WTC11 (cell line): ENCODE data around the gene AKAP7. TPM values are rescaled to one million over a fixed set of nuclear protein-coding genes. Genes with fewer than 3 reads are reported as not detected.
A peak's percentile ranks its signal among the peaks of the same experiment; 100 is the strongest.

ENCODE experiments used
- ATAC-seq: fragments of 200-7000 bp; cut with Tn5 transposase; 2 replicates; pipeline ENCODE4 v1.10.0; 2021; ENCODE audit warnings: mild to moderate bottlenecking, moderate library complexity
- CTCF ChIA-PET: fragments of 300-600 bp; sonication (Branson Sonifier 250); formaldehyde crosslinking; loops from one replicate; lab custom pipeline; 2021; ENCODE audit warnings: antibody characterized with exemption; lab: Charles Lee
- POLR2A ChIA-PET: fragments of 350-600 bp; sonication (Branson Sonifier 250); formaldehyde crosslinking; loops from one replicate; lab custom pipeline; 2021; ENCODE audit warnings: antibody characterized with exemption; lab: Charles Lee
- DNase-seq: peaks from one replicate; pipeline ENCODE4 v3.0.0; 2021; ENCODE audit warnings: low spot score
- H3K27ac Mint-ChIP-seq: 2 replicates; pipeline ENCODE4 v1.8.0; 2021; ENCODE audit warnings: mixed read lengths
- H3K27me3 Mint-ChIP-seq: 2 replicates; pipeline ENCODE4 v1.8.0; 2021; ENCODE audit warnings: low read depth, mild to moderate bottlenecking, moderate library complexity, mixed read lengths
- H3K36me3 Mint-ChIP-seq: 2 replicates; pipeline ENCODE4 v1.8.0; 2021; ENCODE audit warnings: mixed read lengths
- H3K4me1 Mint-ChIP-seq: 2 replicates; pipeline ENCODE4 v1.8.0; 2022; ENCODE audit warnings: mixed read lengths
- H3K4me3 Mint-ChIP-seq: 2 replicates; pipeline ENCODE4 v1.8.0; 2021; ENCODE audit warnings: mild to moderate bottlenecking, moderate library complexity, mixed read lengths
- H3K9me3 Mint-ChIP-seq: 2 replicates; pipeline ENCODE4 v1.8.0; 2021; ENCODE audit warnings: mixed read lengths
- ATF1 ChIP-seq: sonication (generic); formaldehyde crosslinking; IDR thresholded peaks from 2 replicates; pipeline ENCODE4 v1.8.1; 2023; ENCODE audit warnings: mild to moderate bottlenecking, moderate library complexity, missing genetic modification reagents
- CDX4 ChIP-seq: fragments of 250-450 bp; sonication (Bioruptor Pico); IDR thresholded peaks from 2 replicates; pipeline ENCODE4 v1.9.0; 2021; ENCODE audit warnings: moderate library complexity, mild to moderate bottlenecking, inconsistent platforms, borderline replicate concordance
- CREB1 ChIP-seq: sonication (generic); formaldehyde crosslinking; IDR thresholded peaks from 2 replicates; pipeline ENCODE4 v1.8.0; 2023; ENCODE audit warnings: mild to moderate bottlenecking, missing genetic modification reagents
- E2F5 ChIP-seq: sonication (generic); formaldehyde crosslinking; IDR thresholded peaks from 2 replicates; pipeline ENCODE4 v1.8.1; 2022; ENCODE audit warnings: mild to moderate bottlenecking, moderate library complexity, missing genetic modification reagents
- ELF4 ChIP-seq: sonication (generic); formaldehyde crosslinking; IDR thresholded peaks from 2 replicates; pipeline ENCODE4 v1.8.1; 2022; ENCODE audit warnings: low read depth, mild to moderate bottlenecking, moderate library complexity, missing genetic modification reagents
- ERG ChIP-seq: fragments of 250-450 bp; sonication (Bioruptor Pico); IDR thresholded peaks from 2 replicates; pipeline ENCODE4 v1.8.0; 2021; ENCODE audit warnings: mild to moderate bottlenecking
- FOXP4 ChIP-seq: sonication (generic); formaldehyde crosslinking; IDR thresholded peaks from 2 replicates; pipeline ENCODE4 v1.8.0; 2022; ENCODE audit warnings: mild to moderate bottlenecking, missing genetic modification reagents
- GABPB1 ChIP-seq: sonication (generic); formaldehyde crosslinking; IDR thresholded peaks from 2 replicates; pipeline ENCODE4 v1.8.1; 2023; ENCODE audit warnings: mild to moderate bottlenecking, missing genetic modification reagents
- HMGA2 ChIP-seq: fragments of 250-450 bp; sonication (Bioruptor Pico); IDR thresholded peaks from 2 replicates; pipeline ENCODE4 v1.4.0; 2021; ENCODE audit warnings: mild to moderate bottlenecking, moderate library complexity
- JAZF1 ChIP-seq: fragments of 250-450 bp; sonication (Bioruptor Pico); IDR thresholded peaks from 2 replicates; pipeline ENCODE4 v1.9.0; 2021; ENCODE audit warnings: moderate library complexity, mild to moderate bottlenecking, inconsistent platforms
- KAT7 ChIP-seq: sonication (generic); formaldehyde crosslinking; IDR thresholded peaks from 2 replicates; pipeline ENCODE4 v1.8.1; 2023; ENCODE audit warnings: missing genetic modification reagents, mild to moderate bottlenecking, borderline replicate concordance
- MXD4 ChIP-seq: fragments of 250-450 bp; sonication (Bioruptor Pico); IDR thresholded peaks from 2 replicates; pipeline ENCODE4 v1.8.0; 2021; ENCODE audit warnings: mild to moderate bottlenecking, moderate library complexity, borderline replicate concordance
- PREB ChIP-seq: sonication (generic); formaldehyde crosslinking; IDR thresholded peaks from 2 replicates; pipeline ENCODE4 v1.8.1; 2022; ENCODE audit warnings: mild to moderate bottlenecking, missing genetic modification reagents, moderate library complexity, borderline replicate concordance
- PRRX2 ChIP-seq: fragments of 250-450 bp; sonication (Bioruptor Pico); IDR thresholded peaks from 2 replicates; pipeline ENCODE4 v1.8.0; 2021; ENCODE audit warnings: mild to moderate bottlenecking
- SMAD3 ChIP-seq: sonication (generic); formaldehyde crosslinking; IDR thresholded peaks from 2 replicates; pipeline ENCODE4 v1.8.0; 2022; ENCODE audit warnings: missing genetic modification reagents, mild to moderate bottlenecking, borderline replicate concordance
- SMAD4 ChIP-seq: sonication (generic); formaldehyde crosslinking; IDR thresholded peaks from 2 replicates; pipeline ENCODE4 v1.8.0; 2022; ENCODE audit warnings: mild to moderate bottlenecking, missing genetic modification reagents
- SP1 ChIP-seq: sonication (generic); formaldehyde crosslinking; conservative IDR thresholded peaks from 2 replicates; pipeline ENCODE4 v1.8.1; 2022; ENCODE audit warnings: missing genetic modification reagents
- TCF7 ChIP-seq: sonication (generic); formaldehyde crosslinking; IDR thresholded peaks from 2 replicates; pipeline ENCODE4 v1.8.0; 2022; ENCODE audit warnings: mild to moderate bottlenecking, low read depth, missing genetic modification reagents, moderate library complexity
- USF2 ChIP-seq: sonication (generic); formaldehyde crosslinking; IDR thresholded peaks from 2 replicates; pipeline ENCODE4 v1.8.1; 2023; ENCODE audit warnings: mild to moderate bottlenecking, missing genetic modification reagents, moderate library complexity
- ZNF121 ChIP-seq: sonication (generic); formaldehyde crosslinking; IDR thresholded peaks from 2 replicates; pipeline ENCODE4 v1.8.0; 2023; ENCODE audit warnings: missing genetic modification reagents
- ZNF219 ChIP-seq: sonication (generic); formaldehyde crosslinking; IDR thresholded peaks from 2 replicates; pipeline ENCODE4 v1.8.0; 2023; ENCODE audit warnings: missing genetic modification reagents, mild to moderate bottlenecking, borderline replicate concordance
- ZNF317 ChIP-seq: sonication (generic); formaldehyde crosslinking; IDR thresholded peaks from 2 replicates; pipeline ENCODE4 v1.8.1; 2023; ENCODE audit warnings: low read depth, mild to moderate bottlenecking, moderate library complexity, missing genetic modification reagents, borderline replicate concordance
- ZNF512 ChIP-seq: sonication (generic); formaldehyde crosslinking; IDR thresholded peaks from 2 replicates; pipeline ENCODE4 v1.8.1; 2022; ENCODE audit warnings: missing genetic modification reagents, borderline replicate concordance
- total RNA-seq: library from RNA; stranded (reverse); gene quantifications from 3 replicates; pipeline ENCODE4 v1.2.3, GENCODE V29; 2021

Gene AKAP7
- total RNA-seq, 1 experiment from 2014 or later = 10.9 TPM

GRCh38 chr6:131122516-131122915 is 12.8 kb upstream of the AKAP7 start (continued):
- TF ChIP-seq ZNF317 = no peak
- TF ChIP-seq ERG (CRISPR knock-in tag) = no peak
- TF ChIP-seq, all 79 proteins: peak for 0

- H3K4me3 Mint-ChIP-seq = no peak overlapping the region
- H3K9me3 Mint-ChIP-seq = no peaks in the 10 kb centered on the region
- CTCF ChIA-PET = no interaction called here
- H3K27ac Mint-ChIP-seq = no peak overlapping the region
- H3K36me3 Mint-ChIP-seq = no peaks in the 10 kb centered on the region
- DNase-seq (no peak), ATAC-seq (no peak)
- no peaks in the 10 kb centered on the region for H3K27me3 Mint-ChIP-seq
- TF ChIP-seq GABPB1 (CRISPR knock-in tag) (0 out of 2 replicates have a peak, but pooled peaks have one; percentile 12), USF2 (CRISPR knock-in tag) (no peak), ATF1 (no peak)
- TF ChIP-seq, all 79 proteins: peak for 1
- peaks cover 7% of the 10 kb centered on the region for H3K4me1 Mint-ChIP-seq
- POLR2A ChIA-PET = no interaction called here
Measured at GRCh38 chr6:131124336-131125071, 10.8 kb upstream of the AKAP7 start.

- Mint-ChIP-seq H3K27me3 (no peaks in the 10 kb centered on the region), H3K36me3 (no peaks in the 10 kb centered on the region), H3K9me3 (no peaks in the 10 kb centered on the region), H3K4me3 (no peak overlapping the region), H3K4me1 (peaks cover 7% of the 10 kb centered on the region), H3K27ac (no peak overlapping the region)
- ATAC-seq (no peak), DNase-seq (no peak)
- TF ChIP-seq ELF4 (CRISPR knock-in tag) (no peak), MXD4 (CRISPR knock-in tag) (no peak), FOXP4 (no peak), USF2 (CRISPR knock-in tag) (no peak), SMAD4 (CRISPR knock-in tag) (no peak), TCF7 (CRISPR knock-in tag) (no peak), ZNF512 (CRISPR knock-in tag) (no peak), SMAD3 (CRISPR knock-in tag) (no peak), PRRX2 (CRISPR knock-in tag) (no peak), JAZF1 (CRISPR knock-in tag) (no peak), PREB (no peak), HMGA2 (CRISPR knock-in tag) (no peak), SP1 (CRISPR knock-in tag) (no peak), KAT7 (CRISPR knock-in tag) (no peak), E2F5 (no peak), CREB1 (no peak), CDX4 (CRISPR knock-in tag) (no peak), ZNF121 (CRISPR knock-in tag) (no peak), ZNF219 (CRISPR knock-in tag) (no peak)
- ChIA-PET CTCF (no interaction called here), POLR2A (no interaction called here)
Measured at GRCh38 chr6:131125431-131125830, 9.8 kb upstream of the AKAP7 start.
